ENCODE results near the gene RUSF1.

The RUSF1 gene

GRCh38 chr16:31501226-31501965 is 6.8 kb downstream of the RUSF1 start:
- TF ChIP-seq HDGF (IDR thresholded peaks at IDR 0.05; ENCODE audit: borderline replicate concordance) (no peak), SUZ12 (IDR thresholded peaks at IDR 0.05) (no peak), ZNF384 (IDR thresholded peaks at IDR 0.05) (no peak), FOXK2 (IDR thresholded peaks at IDR 0.05) (no peak), FOXM1 (IDR thresholded peaks at IDR 0.05; ENCODE audit: borderline replicate concordance) (no peak), FOXA1 (IDR thresholded peaks at IDR 0.05) (no peak), BHLHE40 (IDR thresholded peaks at IDR 0.05; ENCODE audit: borderline replicate concordance) (no peak), NFRKB (IDR thresholded peaks at IDR 0.05) (no peak), ELF4 (IDR thresholded peaks at IDR 0.05) (no peak), ARNT (IDR thresholded peaks at IDR 0.05) (no peak), LEF1 (IDR thresholded peaks at IDR 0.05; ENCODE audit: borderline replicate concordance) (no peak)
- ChIA-PET POLR2A (no interaction called here), CTCF (interaction anchor here (0.7 kb wide), 1 partner anchor 41 kb away, joined by 3 read pairs; no protein-coding TSS in a partner anchor)
- DNase-seq (ENCODE audit: extremely low spot score): no peak

GRCh38 chr16:31499928-31500327 is 8.3 kb downstream of the RUSF1 start:
- TF ChIP-seq NFRKB (IDR thresholded peaks at IDR 0.05) (no peak), ELF4 (IDR thresholded peaks at IDR 0.05) (no peak), LEF1 (IDR thresholded peaks at IDR 0.05; ENCODE audit: borderline replicate concordance) (no peak), TARDBP (IDR thresholded peaks at IDR 0.05) (no peak), ZNF384 (IDR thresholded peaks at IDR 0.05) (no peak)
- POLR2A ChIA-PET: no interaction called here
- no peak for DNase-seq (ENCODE audit: extremely low spot score)
- CTCF ChIA-PET: no interaction called here

- POLR2A ChIA-PET: interaction anchor here (1.6 kb wide), 1 partner anchor 10 kb away, joined by 6 read pairs; the partner anchor contains the start of gene RUSF1
- no peak for DNase-seq (ENCODE audit: extremely low spot score)
- TF ChIP-seq FOXA1 (IDR thresholded peaks at IDR 0.05) (no peak), NFRKB (IDR thresholded peaks at IDR 0.05) (no peak), ELF4 (IDR thresholded peaks at IDR 0.05) (no peak), HDGF (IDR thresholded peaks at IDR 0.05; ENCODE audit: borderline replicate concordance) (no peak), CTBP1 (IDR thresholded peaks at IDR 0.05; ENCODE audit: borderline replicate concordance) (no peak), SUZ12 (IDR thresholded peaks at IDR 0.05) (no peak)
- CTCF ChIA-PET: no interaction called here
These were observed 9.7 kb downstream of the RUSF1 start for GRCh38 chr16:31498493-31498892.

GRCh38 chr16:31496670-31497069 is 11.5 kb downstream of the RUSF1 start:
- ChIA-PET CTCF (no interaction called here), POLR2A (interaction anchor here (0.8 kb wide), 1 partner anchor 11 kb away, joined by 3 read pairs; the partner anchor contains the start of gene RUSF1)
- no peak for DNase-seq (ENCODE audit: extremely low spot score)
- TF ChIP-seq BHLHE40 (IDR thresholded peaks at IDR 0.05; ENCODE audit: borderline replicate concordance) (no peak), HDGF (IDR thresholded peaks at IDR 0.05; ENCODE audit: borderline replicate concordance) (no peak), PKNOX1 (IDR thresholded peaks at IDR 0.05) (no peak)

- DNase-seq (ENCODE audit: extremely low spot score): no peak
- ChIA-PET POLR2A (interaction anchor here (1.0 kb wide), 1 partner anchor 15 kb away, joined by 4 read pairs; the partner anchor contains the start of gene RUSF1), CTCF (no interaction called here)
- TF ChIP-seq FOXA1 (IDR thresholded peaks at IDR 0.05) (no peak), LEF1 (IDR thresholded peaks at IDR 0.05; ENCODE audit: borderline replicate concordance) (no peak), FOXK2 (IDR thresholded peaks at IDR 0.05) (no peak), PKNOX1 (IDR thresholded peaks at IDR 0.05) (no peak), L3MBTL2 (conservative IDR thresholded peaks at IDR 0.05) (no peak), FOXM1 (IDR thresholded peaks at IDR 0.05; ENCODE audit: borderline replicate concordance) (no peak), SUZ12 (IDR thresholded peaks at IDR 0.05) (no peak)
These were observed 14.6 kb downstream of the RUSF1 start for GRCh38 chr16:31493506-31494125.

GRCh38 chr16:31491778-31492418 is 16.3 kb downstream of the RUSF1 start:
- no peak for TF ChIP-seq ARNT (IDR thresholded peaks at IDR 0.05)
- no peak for TF ChIP-seq SUZ12 (IDR thresholded peaks at IDR 0.05)
- TF ChIP-seq PKNOX1 (IDR thresholded peaks at IDR 0.05): no peak
- TF ChIP-seq L3MBTL2 (conservative IDR thresholded peaks at IDR 0.05): no peak
- TF ChIP-seq BHLHE40 (IDR thresholded peaks at IDR 0.05; ENCODE audit: borderline replicate concordance): no peak
- DNase-seq (ENCODE audit: extremely low spot score): no peak
- ChIA-PET CTCF (interaction anchor here (0.5 kb wide), 1 partner anchor 48 kb away, joined by 3 read pairs; no protein-coding TSS in a partner anchor), POLR2A (no interaction called here)

All from HEK293T (cell line).